HepG2 (cell line): ENCODE measurements around the gene PPP2R2D. TPM values are rescaled to one million over a fixed set of nuclear protein-coding genes. Genes with fewer than 3 reads are reported as not detected.

Source experiments
- ATAC-seq: fragments of 200-7000 bp; cut with Tn5 transposase; 3 replicates; pipeline ENCODE4 v1.9.1; 2020; ENCODE audit warnings: mild to moderate bottlenecking, moderate library complexity
- BruUV-seq: library from RNA; stranded (reverse); fragments of 400-500 nt; replicated peaks from 2 replicates; lab custom pipeline; 2021; lab: Mats Ljungman, UMichigan
- CTCF ChIA-PET: fragments of 300-600 bp; formaldehyde crosslinking; extraction: SDS; loops from one replicate; lab custom pipeline; 2021; ENCODE audit warnings: low total read pairs, inconsistent platforms, low intra/inter-chr PET ratio; lab: Yijun Ruan, JAX
- POLR2A ChIA-PET: fragments of 350-600 bp; sonication (Branson Sonifier 250); formaldehyde crosslinking; loops from one replicate; lab custom pipeline; 2020; ENCODE audit warnings: antibody characterized with exemption, inconsistent platforms; lab: Yijun Ruan, JAX
- DNase-seq: peaks from one replicate; pipeline ENCODE4 v3.0.0-alpha.2; 2015; ENCODE audit warnings: low spot score
- FAIRE-seq: peaks from 3 replicates; lab custom pipeline; 2011; peaks lifted over from hg19 to GRCh38; lab: Jason Lieb, UNC
- H2AFZ ChIP-seq: one replicate; pipeline ENCODE4 v1.6.1; 2011; ENCODE audit warnings: low read length, inconsistent platforms
- H3K27ac ChIP-seq: fragments of 300-600 bp; 3 replicates; pipeline ENCODE4 v1.8.0; 2011; ENCODE audit warnings: mixed run types, mild to moderate bottlenecking, mixed read lengths, low read length, inconsistent platforms; ENCODE audit not compliant: insufficient read depth; ENCODE audit errors: extremely low read length
- H3K27me3 ChIP-seq, 2 experiments: fragments of 200-600 bp in 1 of 2; 2 replicates in 1 of 2; 3 replicates in 1 of 2; pipeline versions ENCODE4 v1.6.0 to v1.8.0; 2011; ENCODE audit warnings: low read length in 2 of 2, mild to moderate bottlenecking in 2 of 2, moderate library complexity in 2 of 2, inconsistent platforms in 1 of 2; ENCODE audit not compliant: insufficient read depth in 2 of 2, control insufficient read depth in 1 of 2
- H3K36me3 ChIP-seq, 2 experiments: fragments of 200-600 bp in 1 of 2; replicated peaks in 1 of 2; 2 replicates in 1 of 2; 3 replicates in 1 of 2; pipeline versions ENCODE4 v1.5.1 to v1.8.0; 2011; ENCODE audit warnings: low read length in 2 of 2, inconsistent platforms in 1 of 2; ENCODE audit not compliant: insufficient read depth in 2 of 2, control insufficient read depth in 1 of 2
- H3K4me1 ChIP-seq: 2 replicates; pipeline ENCODE4 v1.5.1; 2012; ENCODE audit warnings: low read length, inconsistent platforms; ENCODE audit not compliant: insufficient read depth
- H3K4me2 ChIP-seq: 2 replicates; pipeline ENCODE4 v1.6.0; 2011; ENCODE audit warnings: low read depth, low read length, inconsistent platforms
- H3K4me3 ChIP-seq, 3 experiments: fragments of 200-600 bp in 1 of 3; sonication (generic), shearing (Covaris generic) in 1 of 3; replicated peaks in 1 of 3; 2 replicates each; pipeline ENCODE4 v1.5.1; 2011 to 2016; ENCODE audit warnings: low read length in 3 of 3, inconsistent platforms in 2 of 3, low read depth in 2 of 3, mild to moderate bottlenecking in 2 of 3, control low read depth in 1 of 3, mixed read lengths in 1 of 3; ENCODE audit not compliant: insufficient read depth in 1 of 3
- H3K79me2 ChIP-seq: one replicate; pipeline ENCODE4 v1.6.1; 2011; ENCODE audit warnings: low read length, inconsistent platforms; ENCODE audit not compliant: insufficient read depth
- H3K9ac ChIP-seq: 2 replicates; pipeline ENCODE4 v1.6.0; 2011; ENCODE audit warnings: mild to moderate bottlenecking, low read depth, low read length, inconsistent platforms; ENCODE audit not compliant: insufficient read depth
- H3K9me3 ChIP-seq: 2 replicates; pipeline ENCODE4 v1.5.1; 2012; ENCODE audit warnings: mild to moderate bottlenecking, low read length
- H4K20me1 ChIP-seq: 2 replicates; pipeline ENCODE4 v1.6.0; 2011; ENCODE audit warnings: inconsistent platforms, mild to moderate bottlenecking, low read length, moderate library complexity; ENCODE audit not compliant: insufficient read depth
- AHR ChIP-seq: IDR thresholded peaks from 2 replicates; pipeline ENCODE4 v1.6.1; 2018; ENCODE audit warnings: missing genetic modification reagents, missing compliant biosample characterization
- FOXK2 ChIP-seq: fragments of 450-650 bp; IDR thresholded peaks from 2 replicates; pipeline ENCODE4 v1.6.1; 2016
- POLR2AphosphoS5 ChIP-seq: IDR thresholded peaks from 2 replicates; pipeline ENCODE4 v1.6.1; 2012; ENCODE audit warnings: low read depth, low read length
- SETDB1 ChIP-seq: sonication (generic); formaldehyde crosslinking; IDR thresholded peaks from 2 replicates; pipeline ENCODE4 v1.5.1; 2020; ENCODE audit warnings: missing genetic modification reagents, mild to moderate bottlenecking, borderline replicate concordance
- TCF7L2 ChIP-seq: IDR thresholded peaks from 2 replicates; pipeline ENCODE4 v1.6.1; 2011; ENCODE audit warnings: mild to moderate bottlenecking, low read depth, low read length, moderate library complexity
- ZNF672 ChIP-seq: sonication (generic); formaldehyde crosslinking; IDR thresholded peaks from 2 replicates; pipeline ENCODE4 v1.8.1; 2022; ENCODE audit warnings: missing genetic modification reagents
- WGBS: methylation state at CpG from one replicate; pipeline ENCODE4 v1.1.6; 2017; ENCODE audit warnings: low lambda C conversion rate; 5-methylcytosine and 5-hydroxymethylcytosine counted together
- in situ Hi-C: cut with HindIII; loops from 2 replicates; pipeline ENCODE4 v1.10.0; 2017; ENCODE audit warnings: low pct_unique_long_range_greater_than_20kb; ENCODE audit not compliant: extremely low pct_ligation_motif_present
- intact Hi-C: fragments of 100-400 bp; cut with micrococcal nuclease; formaldehyde crosslinking; loops from one replicate; pipeline ENCODE4 v1.10.0; 2022; ENCODE audit not compliant: unreplicated experiment
- polyA plus RNA-seq, 8 experiments: library from polyadenylated mRNA; depleted of rRNA in 3 of 8; stranded (reverse) in 7 of 8; unstranded in 1 of 8; fragments of >200 nt; fragmentation: Illumina TruSeq in 4 of 8; extraction: Trizol in 4 of 8; gene quantifications; 2 replicates each; pipeline versions ENCODE4 v1.2.1 to v1.2.3, GENCODE V29; 2011 to 2016; ENCODE audit warnings: low read depth in 4 of 8, missing spikeins in 1 of 8, mixed read lengths in 1 of 8; ENCODE audit not compliant: insufficient read depth in 1 of 8
- total RNA-seq, 5 experiments: library from RNA; depleted of rRNA; stranded (reverse); fragments of >200 nt; fragmentation: Illumina TruSeq; extraction: Trizol; gene quantifications; 2 replicates each; pipeline ENCODE4 v1.2.3, GENCODE V29; 2016; ENCODE audit warnings: low read depth in 1 of 5
- TF ChIP-seq, protein P1 (sequence below): sonication (generic); formaldehyde crosslinking; IDR thresholded peaks from 2 replicates; pipeline ENCODE4 v1.9.0; 2021; ENCODE audit warnings: missing genetic modification reagents, borderline replicate concordance
- TF ChIP-seq, protein P2 (sequence below): sonication (generic); formaldehyde crosslinking; IDR thresholded peaks from 2 replicates; pipeline ENCODE4 v1.8.0; 2023; ENCODE audit warnings: mild to moderate bottlenecking, missing genetic modification reagents
- TF ChIP-seq, protein P3 (sequence below): IDR thresholded peaks from 2 replicates; pipeline ENCODE4 v1.6.1; 2012; ENCODE audit warnings: low read length, improper control_type of control experiment
- TF ChIP-seq, protein P4 (sequence below): sonication (generic); formaldehyde crosslinking; IDR thresholded peaks from 2 replicates; pipeline ENCODE4 v1.8.0; 2022; ENCODE audit warnings: missing genetic modification reagents, mild to moderate bottlenecking, borderline replicate concordance
- TF ChIP-seq, protein P5 (sequence below): sonication (generic); formaldehyde crosslinking; IDR thresholded peaks from 2 replicates; pipeline ENCODE4 v1.4.0; 2020; ENCODE audit warnings: missing genetic modification reagents
- TF ChIP-seq, protein P6 (sequence below): sonication (generic); formaldehyde crosslinking; IDR thresholded peaks from 2 replicates; pipeline ENCODE4 v1.5.0; 2020; ENCODE audit warnings: mild to moderate bottlenecking, missing genetic modification reagents

PPP2R2D gene
- total and polyA plus RNA-seq, 2 of the 13 experiments (the other 11 are each of a cell fraction or from before 2014, with no cell fraction given), result 32.7 to 33.2 TPM

DNA sequence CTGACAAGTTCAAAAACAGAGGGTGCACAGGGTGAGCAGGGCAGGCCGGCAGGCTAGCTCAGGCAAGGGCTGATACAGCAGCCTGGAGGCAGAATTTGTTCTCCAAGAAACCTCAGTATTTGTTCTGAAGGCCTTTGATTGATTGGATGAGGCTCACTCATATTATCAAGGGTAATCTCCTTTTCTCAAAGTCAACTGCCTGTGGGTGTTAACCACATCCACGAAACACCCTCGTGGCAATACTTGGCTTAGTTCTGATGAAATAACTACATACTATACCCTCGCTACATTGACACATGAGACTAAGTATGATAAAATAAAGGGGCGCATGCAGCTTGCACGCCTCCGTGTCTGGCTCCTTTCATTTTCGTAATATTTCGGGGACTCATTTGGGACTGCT, 4.4 kb upstream of the PPP2R2D start:
- no TSS peak for BruUV-seq
- Histone ChIP-seq H3K27ac (no peak overlapping the region), H3K4me3 (no peak overlapping the region), H3K4me1 (peaks cover 56% of the 10 kb centered on the region), H3K27me3 (peaks cover 5 to 36% of the 10 kb centered on the region in 2 experiments; a peak in 4 of 5 replicates), H3K79me2 (peaks cover under 1% of the 10 kb centered on the region), H3K9me3 (no peaks in the 10 kb centered on the region), H3K9ac (no peak overlapping the region), H3K36me3 (no peaks in the 10 kb centered on the region), H4K20me1 (no peaks in the 10 kb centered on the region), H3K4me2 (no peak overlapping the region), H2AFZ (no peak overlapping the region)
- ChIA-PET POLR2A (no interaction called here), CTCF (no interaction called here)
- in situ Hi-C loops (loop anchor here (10.0 to 25.0 kb wide), 2 partner anchors 248 to 1709 kb away; no protein-coding TSS in a partner anchor), intact Hi-C loops (no loop called here)
- no peak for DNase-seq
- no peak for ATAC-seq
- FAIRE-seq, result no peak
- 74% methylated on average over 9 of the region's 9 CpGs for WGBS
- TF ChIP-seq TCF7L2, result no peak
- TF ChIP-seq AHR, result no peak
- TF ChIP-seq, protein P1, sequence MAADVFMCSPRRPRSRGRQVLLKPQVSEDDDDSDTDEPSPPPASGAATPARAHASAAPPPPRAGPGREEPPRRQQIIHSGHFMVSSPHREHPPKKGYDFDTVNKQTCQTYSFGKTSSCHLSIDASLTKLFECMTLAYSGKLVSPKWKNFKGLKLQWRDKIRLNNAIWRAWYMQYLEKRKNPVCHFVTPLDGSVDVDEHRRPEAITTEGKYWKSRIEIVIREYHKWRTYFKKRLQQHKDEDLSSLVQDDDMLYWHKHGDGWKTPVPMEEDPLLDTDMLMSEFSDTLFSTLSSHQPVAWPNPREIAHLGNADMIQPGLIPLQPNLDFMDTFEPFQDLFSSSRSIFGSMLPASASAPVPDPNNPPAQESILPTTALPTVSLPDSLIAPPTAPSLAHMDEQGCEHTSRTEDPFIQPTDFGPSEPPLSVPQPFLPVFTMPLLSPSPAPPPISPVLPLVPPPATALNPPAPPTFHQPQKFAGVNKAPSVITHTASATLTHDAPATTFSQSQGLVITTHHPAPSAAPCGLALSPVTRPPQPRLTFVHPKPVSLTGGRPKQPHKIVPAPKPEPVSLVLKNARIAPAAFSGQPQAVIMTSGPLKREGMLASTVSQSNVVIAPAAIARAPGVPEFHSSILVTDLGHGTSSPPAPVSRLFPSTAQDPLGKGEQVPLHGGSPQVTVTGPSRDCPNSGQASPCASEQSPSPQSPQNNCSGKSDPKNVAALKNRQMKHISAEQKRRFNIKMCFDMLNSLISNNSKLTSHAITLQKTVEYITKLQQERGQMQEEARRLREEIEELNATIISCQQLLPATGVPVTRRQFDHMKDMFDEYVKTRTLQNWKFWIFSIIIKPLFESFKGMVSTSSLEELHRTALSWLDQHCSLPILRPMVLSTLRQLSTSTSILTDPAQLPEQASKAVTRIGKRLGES (CRISPR knock-in tag), result no peak
- TF ChIP-seq POLR2AphosphoS5, result no peak
- TF ChIP-seq, protein P2, sequence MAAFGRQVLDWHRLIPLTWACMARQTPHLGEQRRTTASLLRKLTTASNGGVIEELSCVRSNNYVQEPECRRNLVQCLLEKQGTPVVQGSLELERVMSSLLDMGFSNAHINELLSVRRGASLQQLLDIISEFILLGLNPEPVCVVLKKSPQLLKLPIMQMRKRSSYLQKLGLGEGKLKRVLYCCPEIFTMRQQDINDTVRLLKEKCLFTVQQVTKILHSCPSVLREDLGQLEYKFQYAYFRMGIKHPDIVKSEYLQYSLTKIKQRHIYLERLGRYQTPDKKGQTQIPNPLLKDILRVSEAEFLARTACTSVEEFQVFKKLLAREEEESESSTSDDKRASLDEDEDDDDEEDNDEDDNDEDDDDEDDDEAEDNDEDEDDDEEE (CRISPR knock-in tag), result no peak
- no peak for TF ChIP-seq ZNF672 (CRISPR knock-in tag)
- TF ChIP-seq, protein P3, sequence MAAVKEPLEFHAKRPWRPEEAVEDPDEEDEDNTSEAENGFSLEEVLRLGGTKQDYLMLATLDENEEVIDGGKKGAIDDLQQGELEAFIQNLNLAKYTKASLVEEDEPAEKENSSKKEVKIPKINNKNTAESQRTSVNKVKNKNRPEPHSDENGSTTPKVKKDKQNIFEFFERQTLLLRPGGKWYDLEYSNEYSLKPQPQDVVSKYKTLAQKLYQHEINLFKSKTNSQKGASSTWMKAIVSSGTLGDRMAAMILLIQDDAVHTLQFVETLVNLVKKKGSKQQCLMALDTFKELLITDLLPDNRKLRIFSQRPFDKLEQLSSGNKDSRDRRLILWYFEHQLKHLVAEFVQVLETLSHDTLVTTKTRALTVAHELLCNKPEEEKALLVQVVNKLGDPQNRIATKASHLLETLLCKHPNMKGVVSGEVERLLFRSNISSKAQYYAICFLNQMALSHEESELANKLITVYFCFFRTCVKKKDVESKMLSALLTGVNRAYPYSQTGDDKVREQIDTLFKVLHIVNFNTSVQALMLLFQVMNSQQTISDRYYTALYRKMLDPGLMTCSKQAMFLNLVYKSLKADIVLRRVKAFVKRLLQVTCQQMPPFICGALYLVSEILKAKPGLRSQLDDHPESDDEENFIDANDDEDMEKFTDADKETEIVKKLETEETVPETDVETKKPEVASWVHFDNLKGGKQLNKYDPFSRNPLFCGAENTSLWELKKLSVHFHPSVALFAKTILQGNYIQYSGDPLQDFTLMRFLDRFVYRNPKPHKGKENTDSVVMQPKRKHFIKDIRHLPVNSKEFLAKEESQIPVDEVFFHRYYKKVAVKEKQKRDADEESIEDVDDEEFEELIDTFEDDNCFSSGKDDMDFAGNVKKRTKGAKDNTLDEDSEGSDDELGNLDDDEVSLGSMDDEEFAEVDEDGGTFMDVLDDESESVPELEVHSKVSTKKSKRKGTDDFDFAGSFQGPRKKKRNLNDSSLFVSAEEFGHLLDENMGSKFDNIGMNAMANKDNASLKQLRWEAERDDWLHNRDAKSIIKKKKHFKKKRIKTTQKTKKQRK, result no peak
- TF ChIP-seq, protein P4, sequence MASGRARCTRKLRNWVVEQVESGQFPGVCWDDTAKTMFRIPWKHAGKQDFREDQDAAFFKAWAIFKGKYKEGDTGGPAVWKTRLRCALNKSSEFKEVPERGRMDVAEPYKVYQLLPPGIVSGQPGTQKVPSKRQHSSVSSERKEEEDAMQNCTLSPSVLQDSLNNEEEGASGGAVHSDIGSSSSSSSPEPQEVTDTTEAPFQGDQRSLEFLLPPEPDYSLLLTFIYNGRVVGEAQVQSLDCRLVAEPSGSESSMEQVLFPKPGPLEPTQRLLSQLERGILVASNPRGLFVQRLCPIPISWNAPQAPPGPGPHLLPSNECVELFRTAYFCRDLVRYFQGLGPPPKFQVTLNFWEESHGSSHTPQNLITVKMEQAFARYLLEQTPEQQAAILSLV, result no peak
- no peak for TF ChIP-seq SETDB1 (CRISPR knock-in tag)
- TF ChIP-seq FOXK2, result no peak
- TF ChIP-seq, protein P5, sequence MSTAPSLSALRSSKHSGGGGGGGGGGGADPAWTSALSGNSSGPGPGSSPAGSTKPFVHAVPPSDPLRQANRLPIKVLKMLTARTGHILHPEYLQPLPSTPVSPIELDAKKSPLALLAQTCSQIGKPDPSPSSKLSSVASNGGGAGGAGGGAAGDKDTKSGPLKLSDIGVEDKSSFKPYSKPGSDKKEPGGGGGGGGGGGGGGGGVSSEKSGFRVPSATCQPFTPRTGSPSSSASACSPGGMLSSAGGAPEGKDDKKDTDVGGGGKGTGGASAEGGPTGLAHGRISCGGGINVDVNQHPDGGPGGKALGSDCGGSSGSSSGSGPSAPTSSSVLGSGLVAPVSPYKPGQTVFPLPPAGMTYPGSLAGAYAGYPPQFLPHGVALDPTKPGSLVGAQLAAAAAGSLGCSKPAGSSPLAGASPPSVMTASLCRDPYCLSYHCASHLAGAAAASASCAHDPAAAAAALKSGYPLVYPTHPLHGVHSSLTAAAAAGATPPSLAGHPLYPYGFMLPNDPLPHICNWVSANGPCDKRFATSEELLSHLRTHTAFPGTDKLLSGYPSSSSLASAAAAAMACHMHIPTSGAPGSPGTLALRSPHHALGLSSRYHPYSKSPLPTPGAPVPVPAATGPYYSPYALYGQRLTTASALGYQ, result no peak
- TF ChIP-seq, protein P6, sequence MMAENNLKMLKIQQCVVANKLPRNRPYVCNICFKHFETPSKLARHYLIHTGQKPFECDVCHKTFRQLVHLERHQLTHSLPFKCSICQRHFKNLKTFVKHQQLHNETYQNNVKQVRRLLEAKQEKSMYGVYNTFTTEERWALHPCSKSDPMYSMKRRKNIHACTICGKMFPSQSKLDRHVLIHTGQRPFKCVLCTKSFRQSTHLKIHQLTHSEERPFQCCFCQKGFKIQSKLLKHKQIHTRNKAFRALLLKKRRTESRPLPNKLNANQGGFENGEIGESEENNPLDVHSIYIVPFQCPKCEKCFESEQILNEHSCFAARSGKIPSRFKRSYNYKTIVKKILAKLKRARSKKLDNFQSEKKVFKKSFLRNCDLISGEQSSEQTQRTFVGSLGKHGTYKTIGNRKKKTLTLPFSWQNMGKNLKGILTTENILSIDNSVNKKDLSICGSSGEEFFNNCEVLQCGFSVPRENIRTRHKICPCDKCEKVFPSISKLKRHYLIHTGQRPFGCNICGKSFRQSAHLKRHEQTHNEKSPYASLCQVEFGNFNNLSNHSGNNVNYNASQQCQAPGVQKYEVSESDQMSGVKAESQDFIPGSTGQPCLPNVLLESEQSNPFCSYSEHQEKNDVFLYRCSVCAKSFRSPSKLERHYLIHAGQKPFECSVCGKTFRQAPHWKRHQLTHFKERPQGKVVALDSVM (CRISPR knock-in tag), result no peak
